Right atrium auricular region (tissue), 2 donors: ENCODE measurements around the gene TACO1. TPM values are rescaled to one million over a fixed set of nuclear protein-coding genes. Genes with fewer than 3 reads are reported as not detected.
A peak's percentile ranks its signal among the peaks of the same experiment; 100 is the strongest.

Source experiments
- DNase-seq: peaks from one replicate; pipeline ENCODE4 v3.0.0-alpha.2; 2019; ENCODE audit warnings: low spot score
- H3K27ac ChIP-seq, 2 donors: fragments of 200-600 bp; sonication (generic); 1 replicate in 1 of 2; 2 replicates in 1 of 2; pipeline ENCODE4 v1.5.1; 2016 to 2019
- H3K27me3 ChIP-seq, 2 donors: fragments of 200-600 bp; sonication (generic); one replicate each; pipeline versions ENCODE4 v1.5.1 to v1.6.0; 2017 to 2019
- H3K36me3 ChIP-seq: fragments of 200-600 bp; sonication (generic); one replicate; pipeline ENCODE4 v1.5.1; 2016
- H3K4me1 ChIP-seq, 2 donors: fragments of 200-600 bp; sonication (generic); one replicate each; pipeline versions ENCODE4 v1.5.1 to v1.6.0; 2017 to 2019
- H3K4me3 ChIP-seq, 2 donors: fragments of 200-600 bp; sonication (generic); 1 replicate in 1 of 2; 2 replicates in 1 of 2; pipeline ENCODE4 v1.5.1; 2017 to 2019; ENCODE audit warnings: mild to moderate bottlenecking in 1 of 2, moderate library complexity in 1 of 2
- H3K9me3 ChIP-seq, 2 donors: fragments of 200-600 bp; sonication (generic); one replicate each; pipeline ENCODE4 v1.5.1; 2019
- CTCF ChIP-seq, 2 donors: fragments of 200-600 bp; sonication (generic); IDR thresholded peaks; one replicate each; pipeline ENCODE4 v1.5.1; 2019; ENCODE audit warnings: antibody characterized with exemption in 2 of 2
- total RNA-seq, 2 donors: library from RNA; depleted of rRNA; stranded (reverse); fragments of >200 nt; gene quantifications; one replicate each; pipeline ENCODE4 v1.1.0, GENCODE V29; 2016

The TACO1 gene
- 10 to 100 TPM; 18.2 to 27.7 TPM for total RNA-seq

- Histone ChIP-seq H3K36me3 (peaks cover 19% of the 10 kb centered on the region), H3K27ac (peak within 1 kb of the TSS; percentile 84 to 92), H3K9me3 (no peaks in the 10 kb centered on the region), H3K4me3 (peak within 1 kb of the TSS; percentile 95 to 99), H3K27me3 (no peaks in the 10 kb centered on the region), H3K4me1 (peaks cover 0 to 16% of the 10 kb centered on the region in 2 donors)
- TF ChIP-seq CTCF (IDR thresholded peaks at IDR 0.05): no peak
- DNase-seq: peak; percentile 83
Observed at GRCh38 chr17:63600569-63601438, at the start of gene TACO1. Gene TACO1, plus strand, starts transcription at chr17:63600895. Its CDS starts 189 bp downstream, at chr17:63601084.

DNA sequence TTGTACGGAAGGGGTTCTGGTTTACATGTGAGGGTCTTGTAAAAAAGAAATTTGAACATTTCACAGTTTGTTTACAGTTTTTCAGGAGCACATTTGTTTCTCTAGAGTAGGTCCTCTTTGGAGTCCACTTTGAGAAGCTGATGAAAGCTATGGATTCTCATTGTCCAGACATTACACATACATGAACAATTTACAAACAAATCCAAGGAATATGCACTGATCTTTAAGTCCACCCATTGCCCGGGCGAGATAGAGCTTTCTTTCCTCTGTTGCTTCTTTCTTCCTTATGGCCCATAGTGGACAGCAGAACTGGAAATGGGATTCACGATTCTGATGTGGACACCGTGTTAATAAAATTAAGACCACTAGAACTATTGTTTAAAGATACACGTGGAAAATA, 48.5 kb upstream of the TACO1 start:
- no peak for DNase-seq
- Histone ChIP-seq H3K4me3 (peak overlapping the region in 1 of 2 donors; percentile 82), H3K9me3 (no peaks in the 10 kb centered on the region), H3K4me1 (peaks cover 0 to 60% of the 10 kb centered on the region in 2 donors), H3K27ac (no peak overlapping the region), H3K36me3 (no peaks in the 10 kb centered on the region), H3K27me3 (no peaks in the 10 kb centered on the region)
- no peak for TF ChIP-seq CTCF (IDR thresholded peaks at IDR 0.05)

DNA sequence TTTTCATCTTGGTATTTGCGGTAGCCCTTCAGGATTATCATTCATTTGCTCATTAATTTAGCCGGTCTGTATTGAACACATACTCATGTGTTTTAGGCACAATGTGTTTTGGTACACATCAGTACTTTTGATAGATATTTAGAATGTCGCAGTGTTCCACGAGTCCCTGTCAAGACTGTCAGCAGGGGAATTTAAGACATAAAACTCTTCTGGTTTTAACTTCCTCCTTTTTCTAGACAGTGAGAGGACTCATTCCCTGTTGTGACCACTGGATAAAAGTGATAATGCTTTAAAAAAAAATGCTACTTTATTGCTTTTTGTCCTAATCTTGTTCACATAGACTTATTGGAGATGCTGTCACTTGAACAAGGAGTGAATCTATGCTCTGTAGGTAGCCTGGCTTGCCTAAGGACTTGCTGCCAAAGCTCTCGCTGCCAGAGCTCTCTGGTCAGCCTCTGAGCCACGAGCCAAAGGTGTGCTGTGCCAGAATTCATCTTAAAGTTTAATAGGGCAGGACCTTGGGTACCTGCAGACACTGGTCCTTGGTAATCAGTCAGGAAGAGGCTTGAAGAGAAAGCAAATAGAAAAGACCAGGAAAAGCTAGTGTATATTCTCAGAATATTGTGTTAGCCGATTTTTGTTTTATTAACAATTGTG, 45.1 kb upstream of the TACO1 start:
- H3K9me3 ChIP-seq: no peaks in the 10 kb centered on the region
- peaks cover 0 to 51% of the 10 kb centered on the region in 2 donors for H3K4me1 ChIP-seq
- no peak overlapping the region for H3K4me3 ChIP-seq
- no peak overlapping the region for H3K27ac ChIP-seq
- no peaks in the 10 kb centered on the region for H3K27me3 ChIP-seq
- H3K36me3 ChIP-seq: no peaks in the 10 kb centered on the region
- DNase-seq: no peak
- TF ChIP-seq CTCF (IDR thresholded peaks at IDR 0.05): no peak

GRCh38 chr17:63557416-63557815, 43.3 kb upstream of the TACO1 start:
- Histone ChIP-seq H3K4me3 (no peak overlapping the region), H3K27me3 (no peaks in the 10 kb centered on the region), H3K4me1 (peaks cover 0 to 36% of the 10 kb centered on the region in 2 donors), H3K27ac (no peak overlapping the region), H3K9me3 (no peaks in the 10 kb centered on the region), H3K36me3 (no peaks in the 10 kb centered on the region)
- TF ChIP-seq CTCF (IDR thresholded peaks at IDR 0.05): no peak
- no peak for DNase-seq

- Histone ChIP-seq H3K9me3 (no peaks in the 10 kb centered on the region), H3K36me3 (no peaks in the 10 kb centered on the region), H3K27me3 (no peaks in the 10 kb centered on the region), H3K27ac (no peak overlapping the region), H3K4me3 (no peak overlapping the region), H3K4me1 (peaks cover 0 to 26% of the 10 kb centered on the region in 2 donors)
- no peak for TF ChIP-seq CTCF (IDR thresholded peaks at IDR 0.05)
- no peak for DNase-seq
Observed at GRCh38 chr17:63558441-63558840, 42.3 kb upstream of the TACO1 start.
